ENCODE measurements around the gene PAK6.
A peak's percentile ranks its signal among the peaks of the same experiment; 100 is the strongest.

Gene PAK6

DNA sequence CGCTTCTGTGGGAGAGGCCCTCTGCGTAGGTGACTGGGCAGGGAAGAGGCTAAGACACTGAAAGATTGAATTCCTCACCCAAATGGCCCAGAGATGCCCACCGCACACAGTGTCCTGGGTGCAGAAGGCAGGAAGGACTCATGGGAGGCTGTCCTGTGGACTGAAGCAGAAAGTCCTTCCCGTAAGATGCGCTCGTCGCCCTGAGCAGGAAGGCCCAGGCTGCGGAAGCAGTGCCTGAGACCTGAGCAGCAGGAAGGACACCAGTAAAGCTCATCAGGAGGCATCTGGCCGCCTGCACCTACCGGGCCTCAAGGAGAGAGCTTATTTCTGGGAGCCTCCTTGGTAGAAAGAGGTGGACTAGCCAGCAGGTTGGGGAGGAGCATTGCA is 3.3 kb downstream of the PAK6 start:
- no peak for DNase-seq

DNA sequence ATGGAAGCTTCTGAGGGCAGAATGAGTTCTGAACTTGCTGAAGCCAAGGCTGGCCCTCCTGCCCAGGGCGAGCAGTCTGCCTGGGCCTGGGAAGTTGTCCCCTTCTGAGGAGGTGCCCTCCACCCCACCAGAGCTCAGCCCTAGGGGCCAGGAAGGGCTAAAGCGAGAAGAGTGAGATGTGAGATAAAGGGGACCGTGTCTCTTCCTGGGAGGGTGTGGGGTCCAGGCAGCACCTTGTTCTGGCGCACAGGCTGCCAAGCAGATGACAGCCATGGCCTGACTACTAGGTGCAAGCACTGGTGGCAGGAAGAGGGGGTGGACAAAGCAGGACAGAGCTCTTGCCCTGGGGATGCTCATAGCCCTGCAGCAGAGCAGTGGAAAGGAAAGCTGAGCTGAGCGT is 3.7 kb downstream of the PAK6 start:
- no peak for DNase-seq

DNA sequence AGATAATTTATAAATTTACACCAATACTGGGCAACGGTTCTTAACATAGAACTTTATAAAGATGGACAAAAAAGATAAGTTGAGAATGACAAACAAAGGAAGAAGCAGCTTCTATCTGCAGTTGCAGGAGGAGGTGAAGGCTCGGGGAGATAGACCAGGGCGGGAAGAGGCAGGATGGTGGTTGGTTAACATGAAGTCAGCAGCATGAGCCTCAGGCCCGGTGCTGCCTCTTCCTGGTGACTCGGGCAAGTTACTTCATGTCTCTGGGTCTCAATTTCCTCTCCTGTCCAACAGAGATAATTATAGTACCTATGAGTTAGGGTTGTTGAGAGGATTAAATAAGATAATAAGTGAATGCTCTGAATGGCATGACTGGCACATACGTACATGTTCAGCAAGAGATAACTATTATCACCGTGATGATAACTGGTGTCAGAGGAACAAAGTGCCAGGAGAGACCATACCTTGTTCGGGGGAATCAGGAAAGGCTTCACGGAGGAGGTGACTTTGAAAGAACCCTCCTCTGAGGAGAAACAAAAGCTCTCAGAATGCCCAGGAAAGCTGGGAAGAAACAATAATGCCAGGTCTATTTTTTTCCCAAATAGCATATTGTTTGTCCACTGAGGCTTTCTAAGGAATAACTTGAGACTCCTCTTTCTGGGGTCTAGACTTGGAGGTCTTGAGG is 4.4 kb downstream of the PAK6 start:
- DNase-seq = no peak

DNA sequence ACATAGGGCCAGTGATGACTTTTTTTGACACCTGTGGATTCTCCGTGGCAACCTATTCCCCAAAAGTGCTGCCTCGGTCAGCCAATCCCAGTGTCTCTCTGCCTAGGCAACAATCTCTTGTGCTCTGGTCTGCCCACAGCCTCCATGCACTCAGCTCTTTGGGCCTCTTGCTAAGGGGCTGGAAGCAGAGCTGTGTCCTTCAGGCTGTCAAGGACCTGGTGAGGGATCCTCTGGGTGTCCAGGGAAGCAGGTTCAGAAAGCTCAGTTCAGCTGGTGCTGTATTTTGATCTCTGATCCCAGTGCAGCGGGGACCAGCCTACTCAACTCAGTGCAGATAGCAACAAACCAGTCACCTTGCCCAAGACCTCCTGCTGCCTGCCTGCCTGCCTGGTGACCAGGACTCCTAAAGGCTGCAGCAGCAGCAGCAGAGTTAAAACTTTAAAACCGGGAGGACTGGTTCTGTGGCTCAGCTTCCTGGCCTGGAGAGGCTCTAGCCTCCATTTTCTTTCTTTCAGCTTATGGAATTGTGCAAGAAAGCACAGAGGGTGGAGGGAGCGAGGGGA is 6.2 kb downstream of the PAK6 start:
- no peak for DNase-seq

- DNase-seq = no peak
Measured at GRCh38 chr15:40245666-40246450, 7.0 kb downstream of the PAK6 start.

- DNase-seq = no peak
Measured at GRCh38 chr15:40246496-40247280, 7.8 kb downstream of the PAK6 start.

- DNase-seq = no peak
Measured at GRCh38 chr15:40247406-40247971, 8.6 kb downstream of the PAK6 start.

DNA sequence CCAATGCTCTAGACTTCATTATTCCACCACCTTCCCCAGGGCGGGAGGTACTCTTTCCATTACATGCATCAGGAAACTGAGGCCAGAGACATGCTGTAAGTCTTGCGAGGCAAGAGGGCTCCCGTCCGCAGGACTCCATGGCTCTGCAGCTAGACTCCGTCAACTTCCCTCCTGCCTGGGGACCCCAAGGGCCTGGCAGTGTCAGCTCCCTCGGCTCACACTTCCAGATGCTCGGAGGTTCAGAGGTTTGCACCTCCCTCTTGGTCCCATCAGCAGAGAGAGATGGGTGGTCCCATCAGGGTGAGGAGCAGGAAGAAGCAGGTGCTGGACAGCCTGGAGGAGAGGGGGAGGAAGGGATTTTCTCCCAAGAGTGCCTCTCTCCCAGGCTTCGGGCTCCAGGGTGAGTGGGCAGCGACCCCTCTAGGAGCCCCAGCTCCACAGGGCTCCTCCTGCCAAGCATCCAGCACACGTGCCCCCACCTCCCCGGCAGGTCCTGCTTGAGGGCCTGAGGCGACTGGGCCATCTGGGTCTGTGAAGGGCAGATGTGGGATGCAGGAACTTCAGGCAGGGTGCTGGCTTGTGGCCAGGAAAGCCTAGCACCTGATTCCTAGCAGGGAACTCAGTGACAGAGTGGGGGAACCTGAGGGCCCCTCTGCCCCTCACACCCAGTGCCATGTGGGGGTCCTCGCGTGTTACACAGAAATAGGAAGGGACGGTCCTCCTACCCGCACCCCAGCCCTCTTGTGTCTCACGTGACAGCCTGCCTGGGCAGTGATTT is 9.3 kb downstream of the PAK6 start:
- no peak for DNase-seq

DNA sequence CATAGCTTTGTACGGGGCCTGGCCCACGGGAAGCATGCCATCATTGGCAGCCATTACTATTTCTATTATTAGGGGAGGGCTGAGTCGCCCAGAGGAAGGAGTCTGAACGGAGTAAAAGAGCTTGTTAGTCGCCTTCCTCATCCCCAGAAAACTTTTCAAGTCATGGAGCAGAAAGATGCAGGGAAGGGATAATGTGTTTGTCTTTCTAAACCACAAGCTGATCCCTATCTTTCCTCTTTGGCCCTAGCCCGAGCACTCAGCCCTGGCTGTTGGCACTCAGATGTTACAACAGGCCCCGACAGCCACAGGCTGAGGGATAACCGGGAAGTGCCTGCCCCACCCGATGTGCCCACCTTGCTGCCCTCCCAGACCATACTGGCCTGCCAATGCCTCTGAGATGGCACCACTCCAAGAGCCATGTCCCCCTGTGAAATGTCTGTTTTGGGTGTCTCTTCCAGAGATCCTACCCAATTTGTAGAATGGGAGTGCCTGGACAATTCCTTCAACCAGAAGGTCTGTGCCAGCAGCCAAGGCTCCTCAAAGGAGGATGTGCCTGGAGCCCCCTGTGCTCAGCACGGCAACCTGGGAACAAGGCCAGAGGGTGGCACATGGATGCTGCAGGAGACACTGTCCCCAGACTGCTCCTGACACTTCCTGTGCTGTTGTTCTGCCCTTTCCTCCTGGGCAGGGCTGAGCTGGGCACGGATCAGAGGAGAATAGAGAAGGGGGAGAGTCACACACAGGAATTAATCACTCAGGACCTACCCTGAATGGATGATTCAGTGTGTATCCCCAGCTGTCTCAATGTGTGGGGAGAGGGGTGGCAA is 10.8 kb downstream of the PAK6 start:
- DNase-seq = no peak

- DNase-seq = no peak
Measured at GRCh38 chr15:40250304-40250656, 11.4 kb downstream of the PAK6 start.

GRCh38 chr15:40250771-40251483 is 12.1 kb downstream of the PAK6 start:
- no peak for DNase-seq

DNA sequence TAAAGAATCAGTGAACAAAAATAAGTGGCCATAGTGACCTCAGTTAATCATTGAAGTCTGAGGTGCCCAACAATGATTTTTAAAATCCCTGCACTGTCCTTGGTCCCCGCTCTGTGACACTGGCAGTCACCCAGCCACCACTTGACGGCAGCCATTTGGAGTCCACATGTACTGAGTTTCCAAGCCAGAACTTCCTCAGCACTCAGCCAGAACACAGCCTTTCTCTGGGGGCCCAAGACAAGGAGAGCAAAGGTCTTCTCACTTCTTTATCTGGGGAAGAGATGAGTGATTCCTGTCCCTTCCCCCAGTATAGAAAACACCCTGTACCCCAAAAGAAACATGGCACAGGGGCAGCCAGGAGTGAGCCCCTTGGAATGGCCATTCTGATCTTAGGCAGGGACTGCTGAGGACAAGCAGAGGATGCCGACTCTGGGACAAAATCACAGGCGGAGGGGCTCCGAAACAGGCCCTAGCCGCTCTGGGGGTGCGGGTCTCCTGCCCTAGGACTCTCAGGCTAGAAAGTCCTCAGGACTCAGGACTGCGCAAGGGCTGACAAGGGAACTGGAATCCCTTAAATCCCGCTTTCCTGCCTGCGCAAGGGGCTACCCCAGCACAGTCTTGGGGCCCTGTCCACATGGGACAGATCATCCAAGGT is 12.8 kb downstream of the PAK6 start:
- no peak for DNase-seq

- DNase-seq = no peak
Measured at GRCh38 chr15:40252141-40252437, 13.2 kb downstream of the PAK6 start.

GRCh38 chr15:40252438-40253166 is 13.7 kb downstream of the PAK6 start:
- no peak for DNase-seq

DNA sequence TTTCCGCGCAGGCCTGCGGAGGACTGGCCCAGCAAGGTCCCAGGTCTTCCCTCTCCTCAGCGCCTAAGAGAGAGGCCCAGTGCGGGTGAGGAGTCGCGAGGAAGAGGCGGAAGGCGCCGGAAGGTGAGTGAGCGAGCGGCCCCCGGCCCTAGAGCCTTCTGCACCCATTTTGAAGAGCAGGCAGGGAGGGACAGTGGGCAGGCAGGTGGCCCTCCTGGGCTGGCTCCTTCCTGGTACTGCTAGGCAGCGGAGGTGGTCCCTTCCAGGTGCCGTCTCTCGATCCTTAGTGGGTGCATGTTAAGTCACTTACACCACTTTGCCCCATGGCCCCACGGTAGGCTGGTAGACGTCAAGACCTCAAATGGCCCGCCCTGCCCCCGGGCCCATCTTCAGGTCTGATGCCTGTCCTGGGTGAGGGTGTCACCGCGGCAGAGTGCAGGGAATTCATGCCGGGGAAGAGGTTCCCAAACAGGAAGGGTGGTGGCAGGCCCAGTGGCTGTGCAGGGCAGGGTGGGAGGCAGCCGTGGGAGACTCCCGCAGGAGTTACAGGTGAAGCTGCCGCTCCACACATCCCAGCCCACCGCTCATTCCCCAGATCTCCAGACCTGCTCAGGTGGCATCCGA is 14.4 kb downstream of the PAK6 start:
- DNase-seq = no peak

DNA sequence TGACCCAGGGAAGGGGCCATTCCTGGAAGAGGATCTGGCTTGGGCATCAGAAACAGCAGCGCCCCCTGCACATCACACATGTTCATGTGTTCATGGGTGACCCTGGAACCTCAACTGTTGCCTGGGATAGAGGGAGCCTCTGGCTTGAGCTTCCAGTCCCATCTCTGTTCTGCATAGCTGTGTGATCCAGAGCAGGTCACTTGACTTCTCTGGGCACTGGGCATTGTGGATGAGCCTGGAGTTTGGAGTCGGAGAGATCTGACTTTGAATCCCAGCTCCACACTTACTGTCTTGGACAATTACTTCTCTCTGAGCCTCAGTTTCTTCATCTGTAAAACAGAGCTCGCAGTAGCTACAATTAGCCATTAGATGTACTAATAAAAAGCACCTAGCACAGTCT is 15.6 kb downstream of the PAK6 start:
- no peak for DNase-seq

GRCh38 chr15:40255033-40255432 is 16.2 kb downstream of the PAK6 start:
- no peak for DNase-seq

- DNase-seq = peak; percentile 43
Measured at GRCh38 chr15:40256638-40257235, 17.9 kb downstream of the PAK6 start.
